Stimulated activated CD4-positive, alpha-beta T cell treated with anti-CD3 and anti-CD28 coated beads, Interleukin-15, amount 100 ng/mL, for 1 hour (primary cell): ENCODE data around the gene NOL3.

Experiments used
- DNase-seq, 2 donors: peaks; one replicate each; pipeline ENCODE4 v3.0.0-alpha.2; 2020; ENCODE audit warnings: low read depth in 1 of 2, low spot score in 1 of 2

The NOL3 gene

GRCh38 chr16:67204076-67204475 is 33.7 kb downstream of the NOL3 start:
- DNase-seq: no peak

DNA sequence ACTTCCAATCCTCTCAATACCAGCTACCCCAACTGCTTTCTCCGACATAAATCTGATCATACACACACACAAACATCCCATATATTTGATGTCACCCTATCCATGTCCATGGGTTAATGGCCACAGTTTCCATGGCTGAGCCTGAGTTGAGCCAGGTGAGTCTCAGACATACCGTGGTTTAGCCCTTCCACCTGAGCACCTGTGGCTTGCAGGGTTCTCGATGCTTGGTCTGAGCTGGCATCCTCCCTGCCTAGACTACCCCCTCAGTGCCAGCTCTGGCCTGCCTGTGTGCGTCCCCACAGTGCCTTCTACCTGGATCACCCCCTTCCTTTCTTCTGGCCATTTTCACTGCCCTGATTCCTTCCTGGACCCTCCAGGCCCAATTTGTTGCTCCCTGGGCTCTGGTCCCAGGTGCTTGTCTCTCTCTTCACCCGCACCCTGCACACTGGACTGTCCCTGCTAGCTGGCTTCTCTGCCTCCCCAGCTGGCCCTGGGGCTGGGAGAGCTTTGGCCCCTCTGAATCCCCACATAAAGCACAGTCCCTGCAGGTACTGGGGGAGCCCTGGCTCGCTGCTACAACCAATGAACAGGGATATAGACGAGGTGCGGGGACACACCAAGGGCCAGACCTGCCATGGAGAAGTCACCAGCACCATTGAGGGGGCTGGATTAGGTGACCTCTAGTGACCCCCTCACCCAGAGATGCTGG is 35.9 kb downstream of the NOL3 start:
- DNase-seq: no peak

DNA sequence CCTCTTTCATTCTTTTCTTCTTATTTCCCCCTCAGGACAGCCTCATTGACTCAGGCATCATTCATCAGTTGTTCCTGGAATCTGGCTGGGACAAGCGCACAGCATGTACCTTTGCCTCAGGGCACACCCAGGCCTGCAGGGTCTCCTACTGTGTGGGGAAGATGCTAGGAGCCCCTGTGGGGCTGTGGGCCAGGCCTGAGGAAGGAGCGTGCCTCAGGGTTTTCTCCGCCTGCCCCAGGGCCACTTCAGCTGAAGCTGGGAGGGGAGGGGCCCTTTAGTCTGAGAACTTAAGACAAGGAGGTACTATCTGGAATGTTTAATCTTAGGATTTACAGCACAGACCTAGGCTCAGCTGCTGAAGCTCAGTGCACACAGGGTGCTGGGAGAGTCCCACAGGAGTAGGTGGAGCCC is 36.5 kb downstream of the NOL3 start:
- DNase-seq: no peak

GRCh38 chr16:67207249-67208091 is 37.1 kb downstream of the NOL3 start:
- DNase-seq: no peak

DNA sequence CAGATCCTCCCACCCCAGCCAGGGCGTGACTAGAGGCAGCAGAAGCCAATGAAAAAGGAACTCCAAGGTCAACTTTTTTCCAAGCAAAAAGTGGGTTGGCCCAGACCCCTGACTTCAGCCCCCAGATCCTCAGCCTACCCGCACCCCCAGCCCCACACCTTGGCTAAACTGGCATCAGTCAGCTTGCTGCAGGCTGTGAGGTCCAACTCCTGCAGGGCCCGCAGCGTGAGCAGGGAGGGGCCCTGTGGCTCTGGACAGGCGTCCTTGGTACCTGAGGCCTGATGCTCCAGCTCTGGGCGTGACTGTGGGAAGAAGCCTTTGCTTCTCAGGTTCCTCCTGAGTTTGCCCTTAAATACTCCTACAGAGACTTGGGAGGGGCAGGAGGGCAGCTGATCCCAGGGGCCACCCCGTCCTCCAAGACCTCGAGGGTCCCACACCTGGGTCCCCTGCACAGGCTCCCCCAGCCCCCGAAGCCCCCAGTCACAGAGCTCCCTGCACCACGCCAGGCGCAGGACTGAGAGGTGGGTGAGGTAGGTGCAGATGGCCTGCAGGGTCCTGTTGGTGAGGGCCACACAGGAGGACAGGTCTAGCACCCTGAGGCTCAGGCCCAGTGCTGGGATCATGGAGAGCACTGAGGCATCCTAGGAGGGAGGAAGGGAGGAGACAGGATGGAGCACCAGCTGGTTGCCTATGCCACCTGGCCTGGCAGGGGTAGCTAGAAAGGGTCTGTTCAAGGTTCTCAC is 38.0 kb downstream of the NOL3 start:
- DNase-seq: no peak

DNA sequence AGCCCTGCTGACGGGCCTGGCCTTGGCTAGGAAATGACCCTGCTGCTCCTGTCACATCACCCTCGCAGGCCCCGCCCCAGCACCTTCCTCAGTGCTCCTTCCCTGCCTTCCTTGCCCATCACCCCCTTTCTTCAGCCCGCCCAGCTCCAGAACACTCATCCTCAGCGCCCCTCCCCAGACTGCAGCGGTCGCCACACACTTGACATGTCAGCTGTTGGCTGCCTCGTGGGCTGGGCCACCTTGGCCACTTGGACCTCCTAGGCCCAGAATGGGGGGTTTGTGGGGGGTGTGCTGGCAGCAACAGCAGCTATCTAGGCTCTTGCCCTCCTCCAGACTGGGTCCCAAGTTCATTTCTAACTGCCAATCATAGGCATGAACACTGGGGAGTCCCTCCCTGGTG is 39.2 kb downstream of the NOL3 start:
- no peak for DNase-seq

GRCh38 chr16:67210069-67210937 is 40.0 kb downstream of the NOL3 start:
- DNase-seq: no peak

DNA sequence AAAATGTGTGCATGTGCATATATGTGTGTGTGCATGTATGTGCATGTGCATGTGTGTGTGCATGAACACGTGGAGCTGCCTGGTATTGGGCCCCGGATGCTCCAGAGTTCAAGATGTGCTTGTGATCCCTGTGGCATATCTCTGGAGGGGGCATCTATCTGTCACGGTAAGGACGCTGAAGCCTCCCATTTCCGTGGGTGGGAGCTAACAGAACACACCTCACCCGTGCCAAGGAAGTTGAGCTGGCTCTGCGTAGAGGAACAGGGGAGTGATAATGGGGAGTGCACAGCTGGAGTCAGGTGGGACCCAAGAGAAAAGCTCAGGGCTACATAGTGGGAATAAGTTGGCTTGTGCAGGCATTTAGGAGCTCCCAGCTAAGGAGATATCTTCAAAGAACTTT is 41.3 kb downstream of the NOL3 start:
- no peak for DNase-seq

- no peak for DNase-seq
Observed at GRCh38 chr16:67212766-67213165, 42.4 kb downstream of the NOL3 start.

GRCh38 chr16:67213197-67214019 is 43.1 kb downstream of the NOL3 start:
- DNase-seq: no peak

GRCh38 chr16:67215706-67216105 is 45.4 kb downstream of the NOL3 start:
- DNase-seq: no peak

DNA sequence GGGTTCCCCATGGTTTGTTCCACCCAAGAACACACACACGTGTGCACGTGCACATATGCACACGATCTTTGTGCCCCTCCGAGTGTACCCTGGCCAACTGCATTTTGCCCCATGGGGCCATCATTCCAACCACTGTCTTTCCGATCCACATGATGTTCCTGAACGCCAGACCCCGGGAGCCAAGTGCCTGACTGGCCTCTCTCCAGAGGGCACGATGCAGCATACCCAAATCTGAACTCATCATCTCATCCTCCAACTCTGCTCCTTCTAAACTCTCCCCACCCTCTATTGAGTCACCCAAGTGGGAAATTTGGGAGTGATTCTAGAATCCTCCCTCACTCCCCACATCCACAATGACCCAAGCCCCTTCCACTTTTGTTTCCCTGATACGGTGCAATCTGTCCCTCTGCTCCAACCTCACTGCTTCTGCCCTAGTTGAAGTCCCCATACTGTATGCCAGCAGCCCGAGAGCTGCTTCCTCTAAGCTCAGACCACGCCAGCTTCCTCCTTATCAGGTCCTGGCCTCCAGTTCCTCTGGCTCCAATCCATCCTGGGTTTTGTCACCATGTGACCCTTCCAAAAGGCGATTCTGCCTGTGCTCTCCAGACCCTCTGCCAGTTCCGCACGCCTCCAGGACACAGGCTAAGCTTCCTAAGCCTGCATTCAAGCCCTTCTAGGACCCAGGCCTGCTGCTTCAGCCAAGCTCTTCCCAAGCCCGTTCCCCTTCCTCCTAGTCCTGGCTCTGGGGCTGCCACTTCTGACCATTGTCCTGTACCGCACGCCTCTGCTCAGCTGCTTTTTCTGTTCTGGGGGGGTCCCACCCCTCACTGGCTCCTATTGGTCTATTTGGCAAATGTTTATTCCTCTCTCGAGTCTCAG is 46.5 kb downstream of the NOL3 start:
- no peak for DNase-seq

DNA sequence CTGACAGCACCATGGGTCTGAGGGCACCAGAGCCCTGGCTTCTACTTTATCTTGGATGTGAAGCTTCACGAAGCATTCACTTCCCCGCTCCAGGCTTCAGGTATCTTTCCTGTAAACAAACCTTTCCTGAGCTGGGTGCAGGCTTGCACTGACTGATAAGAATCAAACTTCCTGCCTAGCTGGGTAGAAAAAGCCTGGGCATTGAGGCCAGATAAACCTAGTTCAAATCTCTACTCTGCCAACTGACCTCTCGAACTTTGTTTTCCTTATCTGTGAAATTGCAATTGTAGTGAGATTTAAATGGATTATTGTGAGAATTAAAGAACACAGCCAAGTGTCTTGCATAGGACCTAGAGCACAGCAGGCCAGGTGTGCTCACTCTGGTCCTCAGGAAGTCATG is 53.7 kb downstream of the NOL3 start:
- no peak for DNase-seq
